Testis (tissue), 3 donors: ENCODE data around the gene CCL2. TPM values are rescaled to one million over a fixed set of nuclear protein-coding genes. Genes with fewer than 3 reads are reported as not detected.

Experiments used
- DNase-seq: peaks from one replicate; pipeline ENCODE4 v3.0.0-alpha.2; 2019
- H3K27ac ChIP-seq, 2 donors: fragments of 200-600 bp; sonication (generic); one replicate each; pipeline ENCODE4 v1.5.1; 2019
- H3K27me3 ChIP-seq: fragments of 200-600 bp; sonication (generic); one replicate; pipeline ENCODE4 v1.5.1; 2019
- H3K36me3 ChIP-seq: fragments of 200-600 bp; sonication (generic); one replicate; pipeline ENCODE4 v1.5.1; 2017; ENCODE audit warnings: low read depth; ENCODE audit errors: missing control alignments
- H3K4me1 ChIP-seq: fragments of 200-600 bp; sonication (generic); one replicate; pipeline ENCODE4 v1.5.1; 2019
- H3K4me3 ChIP-seq, 2 donors: fragments of 200-600 bp; sonication (generic); one replicate each; pipeline ENCODE4 v1.5.1; 2017 to 2019
- H3K9me3 ChIP-seq: fragments of 200-600 bp; sonication (generic); one replicate; pipeline ENCODE4 v1.5.1; 2017
- CTCF ChIP-seq, 3 experiments: fragments of 450-650 bp in 2 of 3; fragments of 200-600 bp in 1 of 3; sonication (generic) in 1 of 3; IDR thresholded peaks; one replicate each; pipeline ENCODE4 v1.5.1; 2016 to 2019; ENCODE audit warnings: antibody characterized with exemption in 3 of 3, mild to moderate bottlenecking in 2 of 3, moderate library complexity in 1 of 3
- POLR2A ChIP-seq: fragments of 450-650 bp; IDR thresholded peaks from one replicate; pipeline ENCODE4 v1.6.1; 2017; ENCODE audit warnings: antibody characterized with exemption, mild to moderate bottlenecking, moderate library complexity
- WGBS, 2 donors: methylation state at CpG; one replicate each; pipeline ENCODE4 v1.1.5; 2018; 5-methylcytosine and 5-hydroxymethylcytosine counted together
- intact Hi-C: fragments of 100-400 bp; cut with DNase I; formaldehyde crosslinking; loops from one replicate; pipeline ENCODE4 v1.15.1; 2023; ENCODE audit warnings: low total_unique reads
- polyA plus RNA-seq: library from polyadenylated mRNA; stranded (reverse); fragments of 350-450 nt; fragmentation: Illumina TruSeq; extraction: RNeasy Lipid Tissue Mini Kit (QIAGEN cat#74804); gene quantifications from one replicate; pipeline ENCODE4 v1.2.3, GENCODE V29; 2014; ENCODE audit warnings: low read depth, low replicate concordance; ENCODE audit not compliant: insufficient read depth
- total RNA-seq, 2 donors: library from RNA; depleted of rRNA; stranded (reverse); fragments of >200 nt; gene quantifications; one replicate each; pipeline ENCODE4 v1.2.3, GENCODE V29; 2016

The CCL2 gene
- total and polyA plus RNA-seq, 3 donors from 2014 or later: 1.0 to 35.8 (median 4.4) TPM

GRCh38 chr17:34285286-34285792 is 30.3 kb downstream of the CCL2 start, which contains the start of gene CCL11:
CCL11 (plus strand) TSS chr17:34285742; CDS start chr17:34285809, 67 bp downstream.
- TF ChIP-seq POLR2A: no peak
- no peak for TF ChIP-seq CTCF (IDR thresholded peaks at IDR 0.05)
- H3K27ac ChIP-seq: no peak within 1 kb of the TSS
- no peaks in the 10 kb centered on the region for H3K4me1 ChIP-seq
- H3K9me3 ChIP-seq: no peaks in the 10 kb centered on the region
- no peak within 1 kb of the TSS for H3K4me3 ChIP-seq
- DNase-seq: no peak
- no peaks in the 10 kb centered on the region for H3K27me3 ChIP-seq
- intact Hi-C loops: no loop called here
- H3K36me3 ChIP-seq: no peaks in the 10 kb centered on the region
- WGBS, 2 donors: 75 to 81% methylated on average over 4 of the region's 4 CpGs

GRCh38 chr17:34287875-34288274 is 32.8 kb downstream of the CCL2 start:
- Histone ChIP-seq H3K27me3 (no peaks in the 10 kb centered on the region), H3K27ac (no peak overlapping the region), H3K36me3 (no peaks in the 10 kb centered on the region), H3K4me3 (no peak overlapping the region), H3K9me3 (no peaks in the 10 kb centered on the region), H3K4me1 (no peaks in the 10 kb centered on the region)
- no peak for DNase-seq
- no peak for TF ChIP-seq POLR2A
- no peak for TF ChIP-seq CTCF (IDR thresholded peaks at IDR 0.05)
- intact Hi-C loops: no loop called here
- WGBS, 2 donors: 53 to 60% methylated on average over 2 of the region's 2 CpGs

- intact Hi-C loops: no loop called here
- H3K27ac ChIP-seq: no peak overlapping the region
- H3K4me3 ChIP-seq: no peak overlapping the region
- H3K27me3 ChIP-seq: no peaks in the 10 kb centered on the region
- no peaks in the 10 kb centered on the region for H3K4me1 ChIP-seq
- no peaks in the 10 kb centered on the region for H3K36me3 ChIP-seq
- 79 to 81% methylated on average over 4 of the region's 4 CpGs for WGBS, 2 donors
- no peak for DNase-seq
- TF ChIP-seq POLR2A: no peak
- no peak for TF ChIP-seq CTCF (IDR thresholded peaks at IDR 0.05)
- no peaks in the 10 kb centered on the region for H3K9me3 ChIP-seq
Measured at GRCh38 chr17:34290586-34290985, 35.5 kb downstream of the CCL2 start.

- TF ChIP-seq POLR2A (no peak), CTCF (IDR thresholded peaks at IDR 0.05) (no peak)
- intact Hi-C loops: no loop called here
- Histone ChIP-seq H3K27me3 (no peaks in the 10 kb centered on the region), H3K4me1 (no peaks in the 10 kb centered on the region), H3K4me3 (no peak overlapping the region), H3K36me3 (no peaks in the 10 kb centered on the region), H3K9me3 (no peaks in the 10 kb centered on the region), H3K27ac (no peak overlapping the region)
- 90 to 95% methylated on average over 6 of the region's 6 CpGs for WGBS, 2 donors
- no peak for DNase-seq
Measured at GRCh38 chr17:34291721-34292348, 36.8 kb downstream of the CCL2 start.

GRCh38 chr17:34299027-34299426 is 43.9 kb downstream of the CCL2 start:
- no peaks in the 10 kb centered on the region for H3K9me3 ChIP-seq
- WGBS, 2 donors: 90 to 98% methylated on average over 2 of the region's 2 CpGs
- H3K4me3 ChIP-seq: no peak overlapping the region
- H3K4me1 ChIP-seq: no peaks in the 10 kb centered on the region
- no peaks in the 10 kb centered on the region for H3K36me3 ChIP-seq
- no peak for DNase-seq
- no peak overlapping the region for H3K27ac ChIP-seq
- no peak for TF ChIP-seq CTCF (IDR thresholded peaks at IDR 0.05)
- no peak for TF ChIP-seq POLR2A
- intact Hi-C loops: no loop called here
- H3K27me3 ChIP-seq: no peaks in the 10 kb centered on the region
